Peyer's patch (tissue), 4 donors: ENCODE results near the gene CDKL1.

Source experiments
- CTCF ChIP-seq, 6 experiments: fragments of 450-650 bp in 4 of 6; fragments of 200-600 bp in 2 of 6; sonication (generic) in 1 of 6; IDR thresholded peaks; one replicate each; pipeline ENCODE4 v1.5.1; 2017 to 2019; ENCODE audit warnings: antibody characterized with exemption in 6 of 6, mild to moderate bottlenecking in 3 of 6, moderate library complexity in 1 of 6
- POLR2A ChIP-seq, 2 donors: fragments of 450-650 bp; IDR thresholded peaks; one replicate each; pipeline ENCODE4 v1.5.1; 2017; ENCODE audit warnings: antibody characterized with exemption in 2 of 2, mild to moderate bottlenecking in 2 of 2, moderate library complexity in 2 of 2

GRCh38 chr14:50354527-50354926, 42.2 kb downstream of the CDKL1 start:
- TF ChIP-seq CTCF (IDR thresholded peaks at IDR 0.05): no peak
- no peak for TF ChIP-seq POLR2A (IDR thresholded peaks at IDR 0.05)
